ENCODE measurements around the gene CFAP47.

Gene CFAP47

DNA sequence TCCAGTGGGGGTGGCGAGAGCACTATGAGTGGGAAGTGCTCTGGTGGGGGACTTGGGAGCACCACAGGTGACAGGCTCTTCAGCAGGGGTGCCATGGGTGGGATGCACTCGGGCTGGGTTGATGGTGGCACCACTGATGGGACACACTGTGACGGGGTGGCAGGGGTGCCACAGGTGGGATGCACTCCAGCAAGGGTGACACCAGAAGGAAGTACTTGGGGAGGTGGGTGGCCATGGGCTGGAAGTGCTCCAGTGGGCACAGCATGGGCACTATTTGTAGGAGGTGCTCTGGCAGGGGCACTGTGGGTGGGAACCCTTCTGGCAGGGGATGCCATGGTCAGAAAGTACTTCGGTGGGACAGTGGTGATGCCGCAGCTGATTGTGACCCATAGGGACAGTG, 346.6 kb downstream of the CFAP47 start:
- DNase-seq = no peak

DNA sequence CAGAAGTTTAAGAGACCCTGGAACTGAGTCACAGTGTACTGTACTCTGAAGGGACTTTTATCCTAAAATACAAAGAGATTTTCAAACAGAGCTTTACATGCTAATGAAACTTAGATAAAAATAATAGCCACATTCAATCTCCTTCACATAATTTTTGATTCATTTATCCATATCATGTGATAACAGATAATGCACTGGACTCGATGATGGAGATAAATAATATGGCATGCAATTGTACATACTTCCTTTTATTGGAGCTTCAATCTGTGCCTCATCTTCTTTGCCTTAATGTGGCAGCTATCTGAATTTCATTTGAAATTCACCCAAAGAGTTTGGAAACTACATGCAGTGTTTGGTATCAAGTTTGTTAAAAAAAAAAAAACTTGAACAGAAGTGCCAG, 390.6 kb downstream of the CFAP47 start:
- DNase-seq = no peak

DNA sequence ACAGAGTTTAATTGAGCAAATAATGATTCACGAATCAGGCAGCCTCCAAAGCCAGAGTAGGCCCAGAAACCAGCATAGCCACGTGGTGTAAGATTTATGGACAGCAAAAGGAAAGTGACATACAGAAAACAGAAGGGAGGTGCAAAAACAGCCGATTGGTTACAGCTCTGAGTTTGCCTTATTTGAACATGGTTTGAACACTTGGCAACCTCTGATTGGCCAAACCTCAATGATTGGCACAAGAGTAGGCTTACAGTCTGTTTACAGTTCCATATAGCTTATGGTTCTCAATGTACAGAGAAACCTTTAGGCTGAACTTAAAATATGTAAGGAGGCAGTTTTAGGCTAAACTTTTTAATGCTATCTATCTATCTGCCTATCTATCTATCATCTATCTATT, 394.8 kb downstream of the CFAP47 start:
- DNase-seq = no peak

DNA sequence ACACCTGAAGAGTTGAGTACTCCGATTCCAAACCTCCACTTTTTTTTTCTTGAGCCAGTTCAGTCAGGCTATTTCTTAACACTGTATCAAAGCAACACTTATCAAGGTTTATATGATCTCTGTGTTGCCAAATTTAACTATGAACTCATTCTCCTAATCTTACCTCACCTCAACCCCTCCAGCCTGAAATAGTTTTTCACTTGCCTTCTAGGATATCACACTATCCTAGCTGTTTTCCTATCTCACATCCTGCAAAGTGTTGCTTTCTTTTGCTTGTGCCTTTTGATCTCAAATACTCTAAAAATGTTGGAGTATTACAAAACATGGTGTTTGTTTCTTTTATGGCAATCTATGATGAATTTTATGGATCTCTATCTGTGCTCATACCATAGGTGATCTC, 415.0 kb downstream of the CFAP47 start:
- no peak for DNase-seq

DNA sequence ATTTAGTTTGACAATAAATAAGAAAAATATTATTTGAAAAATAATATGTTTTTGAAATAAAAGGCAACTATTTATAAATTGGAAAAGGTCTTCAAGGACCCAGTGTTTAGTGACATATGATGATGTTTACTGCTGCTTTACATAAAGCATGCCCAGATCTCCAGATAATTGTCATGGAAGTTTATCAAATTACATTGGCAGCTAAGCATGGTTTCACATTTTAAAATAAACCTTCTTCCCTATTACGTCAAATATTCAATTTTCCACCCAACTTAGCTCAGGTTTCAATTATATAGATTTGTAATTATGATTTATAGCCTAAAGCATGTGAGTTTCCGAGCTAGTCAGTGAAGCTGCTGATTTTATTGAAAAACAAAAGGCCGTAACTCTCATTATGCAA, 417.2 kb downstream of the CFAP47 start:
- no peak for DNase-seq

DNA sequence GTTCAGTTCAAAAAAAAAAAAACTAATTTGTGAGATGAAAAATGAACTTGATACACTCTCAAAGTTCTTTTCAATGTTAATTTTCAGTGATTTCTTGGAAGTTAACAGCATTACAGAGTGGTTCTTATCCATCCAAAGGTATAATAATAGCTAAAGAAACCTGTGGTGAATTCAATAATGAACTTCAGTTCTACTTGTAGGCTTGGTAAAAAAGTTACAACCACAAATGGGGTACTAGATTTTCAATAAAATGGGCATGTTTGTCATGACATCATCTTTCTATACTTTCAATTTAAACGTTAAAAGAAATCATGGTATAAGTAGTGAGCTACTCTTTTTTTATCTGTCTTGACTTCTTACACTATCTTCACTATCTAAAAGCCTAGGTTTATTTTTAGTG, 424.8 kb downstream of the CFAP47 start:
- DNase-seq = no peak

DNA sequence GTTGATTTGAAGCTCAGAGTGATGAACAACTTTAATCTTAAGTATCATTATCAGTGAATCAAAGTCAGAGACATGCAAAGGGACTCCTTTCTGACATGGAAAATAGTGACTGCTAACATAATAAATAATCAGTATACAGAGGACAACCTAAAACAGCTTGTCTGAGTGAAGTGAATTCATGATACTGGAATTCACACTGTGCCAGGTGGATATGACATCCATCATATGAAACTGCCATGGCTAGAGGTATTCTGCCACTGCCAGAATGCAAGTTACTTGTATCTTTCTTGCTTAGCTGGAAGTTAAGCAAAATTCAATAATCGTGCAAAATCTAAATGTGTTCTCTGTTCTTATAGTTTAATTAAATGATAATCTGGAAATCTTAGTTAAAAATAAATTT, 429.0 kb downstream of the CFAP47 start:
- DNase-seq = no peak

DNA sequence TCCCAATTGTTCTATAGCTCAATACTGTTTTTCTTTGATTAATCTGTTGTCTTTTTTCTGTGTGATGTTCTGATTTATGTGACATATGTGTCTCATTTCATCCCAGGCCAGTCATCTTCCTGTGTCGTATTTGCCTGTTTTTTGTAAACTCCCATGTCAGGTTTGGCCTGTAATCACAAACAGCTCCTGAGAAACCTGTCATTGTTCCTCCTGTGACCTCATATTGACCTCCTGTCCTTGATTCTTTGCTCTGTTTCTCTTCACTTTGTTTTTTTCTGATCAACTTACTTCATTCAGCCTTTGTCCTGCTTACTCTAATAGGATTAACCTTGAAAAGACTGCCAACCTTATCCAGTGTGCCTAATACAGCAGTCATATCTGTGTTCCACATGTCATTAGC, 438.3 kb downstream of the CFAP47 start:
- no peak for DNase-seq

DNA sequence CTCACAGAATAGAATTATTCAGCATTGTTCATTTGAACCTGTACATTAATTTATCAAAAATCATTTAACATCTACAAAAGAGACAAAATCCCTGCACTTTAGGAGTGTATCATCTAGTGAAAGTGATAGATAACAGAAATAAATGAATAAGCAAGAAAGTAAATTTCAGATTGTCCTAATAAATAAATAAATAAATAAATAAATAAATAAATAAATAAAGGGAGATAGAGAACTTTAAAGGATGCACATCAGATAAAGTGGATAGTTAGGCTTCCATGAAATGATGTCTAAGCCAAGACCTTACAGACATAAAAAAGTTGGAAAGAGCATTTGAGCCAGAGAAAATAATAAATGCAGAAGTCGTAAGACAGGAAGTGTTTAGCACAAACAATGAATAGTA, 444.7 kb downstream of the CFAP47 start:
- DNase-seq = no peak

DNA sequence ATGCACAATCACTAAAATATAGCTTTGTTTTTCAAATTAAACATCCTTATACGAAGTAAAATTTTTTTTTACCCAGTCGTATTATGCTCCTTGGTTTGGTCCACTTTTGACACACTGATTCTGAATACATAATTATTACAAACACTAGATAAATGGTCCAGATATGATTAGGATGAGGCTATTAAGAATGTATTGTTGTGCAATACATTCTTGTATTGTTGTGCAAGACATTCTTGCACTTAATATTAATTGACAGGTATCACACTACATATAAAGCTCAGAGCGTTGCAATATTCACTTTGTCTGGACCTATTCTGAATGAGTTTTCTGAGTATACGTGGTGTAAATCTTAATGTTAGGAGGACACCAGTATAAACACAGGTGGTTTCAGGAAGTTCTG, 464.0 kb downstream of the CFAP47 start:
- no peak for DNase-seq

DNA sequence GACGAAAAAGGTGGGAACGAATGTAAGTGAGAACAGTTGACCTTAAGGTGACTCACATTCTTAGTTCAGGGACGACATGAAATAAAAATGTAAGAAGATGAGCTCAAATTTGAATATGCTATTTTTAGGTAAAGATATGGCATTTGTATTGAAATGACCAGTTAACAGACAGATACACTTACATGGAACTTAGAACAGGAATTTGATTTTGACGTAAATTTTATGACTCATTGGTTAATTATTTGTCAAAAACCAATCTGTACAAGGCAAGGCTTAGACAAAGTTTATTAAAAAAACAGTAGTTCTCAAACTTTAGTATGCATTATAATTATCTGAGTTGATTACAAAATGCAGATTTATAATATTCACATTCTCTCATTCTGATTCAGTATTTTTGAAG, 469.4 kb downstream of the CFAP47 start:
- no peak for DNase-seq

DNA sequence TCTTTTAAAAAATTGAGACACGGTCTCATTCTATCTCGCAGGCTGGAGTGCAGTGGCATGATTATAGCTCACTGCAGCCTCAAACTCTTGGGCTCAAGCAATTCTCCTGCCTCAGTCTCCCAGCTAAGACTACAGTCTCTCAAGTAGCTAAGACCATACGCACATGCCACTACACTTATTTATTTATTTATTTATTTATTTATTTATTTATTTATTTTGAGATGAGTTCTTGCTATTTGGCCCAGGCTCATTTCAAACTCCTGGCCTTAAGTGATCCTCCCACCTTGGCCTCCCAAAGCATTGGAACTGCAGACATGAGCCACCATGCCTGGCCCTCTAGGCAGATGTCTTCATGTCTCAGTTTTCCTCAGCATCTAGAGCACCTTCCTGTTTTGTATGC, 482.2 kb downstream of the CFAP47 start:
- DNase-seq = no peak

DNA sequence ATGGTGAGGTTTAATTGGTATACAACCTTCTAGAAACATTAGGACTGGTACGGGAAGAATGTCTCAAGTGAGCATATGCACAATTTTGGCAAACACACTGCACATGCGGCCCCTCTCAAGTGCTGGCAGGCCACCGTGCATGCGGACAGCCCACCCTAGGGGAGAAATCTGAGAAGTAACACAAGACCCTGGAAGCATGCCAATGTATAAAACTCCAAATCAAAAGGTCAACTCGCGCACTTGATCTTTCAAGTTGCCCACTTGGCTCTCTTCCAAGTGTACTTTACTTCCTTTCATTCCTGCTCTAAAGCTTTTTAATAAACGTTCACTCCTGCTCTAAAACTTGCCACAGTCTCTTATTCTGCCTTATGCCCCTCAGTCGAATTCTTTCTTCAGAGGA, 488.3 kb downstream of the CFAP47 start:
- no peak for DNase-seq

DNA sequence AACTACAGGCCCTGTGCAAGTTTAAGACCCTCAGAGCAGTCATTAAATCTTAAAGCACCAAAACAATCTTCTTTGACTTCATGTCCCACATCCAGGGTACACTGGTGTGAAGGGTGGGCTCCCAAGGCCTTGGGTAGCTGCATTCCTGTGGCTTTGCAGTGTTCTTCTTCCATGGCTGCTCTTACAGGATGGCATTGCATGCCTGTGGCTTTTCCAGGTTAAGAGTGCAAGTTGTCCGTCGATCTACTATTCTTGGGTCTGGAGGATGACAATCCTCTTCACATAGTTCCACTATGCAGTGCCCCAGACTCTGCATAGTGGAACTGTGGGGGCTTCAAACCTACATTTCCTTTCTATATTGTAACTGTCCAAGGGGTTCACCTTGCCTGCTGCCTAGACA, 494.5 kb downstream of the CFAP47 start:
- no peak for DNase-seq

DNA sequence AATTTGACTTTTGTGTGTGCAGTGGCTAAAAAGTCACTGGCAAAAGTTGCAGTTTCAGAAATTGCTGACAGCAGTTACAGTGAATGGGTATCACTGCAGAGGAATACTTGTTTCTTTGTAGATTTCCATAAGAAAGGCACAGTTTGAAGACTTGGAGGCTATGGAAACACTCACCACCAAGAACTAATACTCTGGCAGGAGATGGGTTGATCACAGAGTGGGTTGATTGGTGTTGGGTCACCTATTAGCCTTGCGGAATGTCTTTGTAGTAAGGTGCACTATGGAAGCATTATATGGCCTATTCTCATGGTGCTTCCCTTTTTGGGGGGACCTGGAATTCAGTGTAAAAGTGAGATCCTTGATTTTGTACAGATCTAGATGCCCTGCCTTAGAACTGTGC, 502.8 kb downstream of the CFAP47 start:
- DNase-seq = no peak

DNA sequence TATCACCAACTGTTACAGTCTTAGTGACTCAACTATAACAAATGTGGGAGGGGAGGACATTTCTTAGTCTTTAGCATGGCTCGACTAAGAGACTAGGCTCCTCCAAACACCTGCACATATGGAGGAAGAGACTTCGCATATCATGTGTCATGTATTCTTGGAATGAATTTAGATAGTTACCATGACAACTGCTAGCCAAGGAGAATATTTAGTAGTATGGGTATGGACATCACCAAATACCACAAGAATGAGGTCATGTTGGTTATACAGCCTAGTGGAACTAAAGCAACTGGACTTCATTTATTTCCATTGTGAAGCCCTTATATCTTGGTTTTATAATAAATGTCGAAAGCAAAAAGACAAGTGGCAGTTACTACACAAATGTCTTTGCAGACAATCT, 512.3 kb downstream of the CFAP47 start:
- DNase-seq = no peak

DNA sequence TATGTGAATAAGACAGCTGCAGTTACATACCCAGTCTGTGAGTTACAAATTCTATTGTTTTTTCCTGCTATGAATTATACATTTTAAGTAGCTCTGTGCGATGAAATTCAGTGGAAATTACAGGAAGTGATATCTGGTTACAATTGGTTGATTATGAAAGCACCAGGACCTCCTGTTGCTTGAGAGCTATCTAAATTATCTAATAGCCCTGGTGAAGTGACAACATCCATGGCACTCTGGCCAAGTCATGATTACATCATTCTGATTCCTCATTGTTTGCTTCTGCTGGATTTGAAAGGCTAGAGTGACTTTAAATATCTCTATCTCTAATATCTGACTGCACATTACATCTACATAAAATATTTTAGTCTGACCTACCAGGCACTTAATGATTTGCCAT, 515.0 kb downstream of the CFAP47 start:
- DNase-seq = no peak

All from activated T-cell treated with anti-CD3 and anti-CD28 coated beads for 4 hours (primary cell).